ENCODE results near the gene GPATCH2L. TPM values are rescaled to one million over a fixed set of nuclear protein-coding genes. Genes with fewer than 3 reads are reported as not detected.

GPATCH2L gene
- total RNA-seq, 2 experiments from 2014 or later, result 50.1 to 52.1 TPM

DNA sequence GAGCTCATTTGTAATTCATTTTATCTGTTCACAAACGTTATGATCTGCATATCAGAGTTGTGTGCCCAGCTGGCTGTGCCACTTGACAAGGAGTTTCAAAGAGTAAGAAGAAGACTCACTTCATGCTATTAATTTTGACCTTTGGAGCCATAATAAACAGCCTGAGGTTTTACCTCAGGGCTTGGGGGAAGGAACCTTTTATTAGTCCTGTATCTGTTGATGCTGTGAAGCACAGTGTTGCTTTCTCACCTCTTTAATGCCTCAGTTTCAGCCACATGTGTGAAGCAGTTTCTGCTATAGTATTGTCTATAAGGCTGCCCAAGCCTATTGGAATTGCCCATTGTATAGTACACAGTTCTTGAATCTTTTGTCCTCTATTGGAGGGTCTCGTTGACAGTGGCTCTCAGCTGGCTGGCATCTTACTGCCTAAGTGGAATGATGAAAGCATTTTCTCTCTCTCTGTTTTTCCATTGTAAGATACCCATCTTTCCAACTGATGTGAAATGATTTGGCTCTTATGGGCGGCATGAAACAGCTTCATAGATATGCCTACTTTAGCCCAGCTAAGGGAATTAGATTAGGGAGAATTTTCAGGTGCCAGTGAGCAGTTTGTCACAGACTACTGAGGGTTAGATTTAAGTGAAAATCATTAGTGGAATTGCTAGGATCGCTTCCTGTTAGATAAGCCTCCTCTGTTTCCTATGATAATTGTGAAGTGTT lies 34.7 kb downstream of the GPATCH2L start:
- Mint-ChIP-seq H3K4me3 (no peak overlapping the region), H3K4me1 (ENCODE audit: low read depth) (peaks cover 7% of the 10 kb centered on the region), H3K27me3 (no peaks in the 10 kb centered on the region), H3K9me3 (no peaks in the 10 kb centered on the region), H3K36me3 (peaks cover 43% of the 10 kb centered on the region), H3K27ac (no peak overlapping the region)
- ChIA-PET POLR2A (interaction anchor here (0.6 kb wide), 1 partner anchor 25 kb away, joined by 4 read pairs; no protein-coding TSS in a partner anchor), CTCF (interaction anchor here (1.8 kb wide), 1 partner anchor 135 kb away, joined by 5 read pairs; no protein-coding TSS in a partner anchor)
- no peak for DNase-seq
- intact Hi-C loops (cut with micrococcal nuclease), result no loop called here

- intact Hi-C loops (cut with micrococcal nuclease), result no loop called here
- no peak overlapping the region for H3K4me3 Mint-ChIP-seq
- no peaks in the 10 kb centered on the region for H3K9me3 Mint-ChIP-seq
- H3K27me3 Mint-ChIP-seq, result no peaks in the 10 kb centered on the region
- no peak overlapping the region for H3K27ac Mint-ChIP-seq
- POLR2A ChIA-PET, result no interaction called here
- no peak for DNase-seq
- H3K36me3 Mint-ChIP-seq, result peaks cover 48% of the 10 kb centered on the region
- CTCF ChIA-PET, result no interaction called here
- H3K4me1 Mint-ChIP-seq (ENCODE audit: low read depth), result peaks cover 6% of the 10 kb centered on the region
Observed at GRCh38 chr14:76191297-76191696, 39.6 kb downstream of the GPATCH2L start.

GRCh38 chr14:76193696-76194095 lies 42.0 kb downstream of the GPATCH2L start:
- POLR2A ChIA-PET, result no interaction called here
- Mint-ChIP-seq H3K36me3 (peaks cover 52% of the 10 kb centered on the region), H3K4me1 (ENCODE audit: low read depth) (no peaks in the 10 kb centered on the region)

DNA sequence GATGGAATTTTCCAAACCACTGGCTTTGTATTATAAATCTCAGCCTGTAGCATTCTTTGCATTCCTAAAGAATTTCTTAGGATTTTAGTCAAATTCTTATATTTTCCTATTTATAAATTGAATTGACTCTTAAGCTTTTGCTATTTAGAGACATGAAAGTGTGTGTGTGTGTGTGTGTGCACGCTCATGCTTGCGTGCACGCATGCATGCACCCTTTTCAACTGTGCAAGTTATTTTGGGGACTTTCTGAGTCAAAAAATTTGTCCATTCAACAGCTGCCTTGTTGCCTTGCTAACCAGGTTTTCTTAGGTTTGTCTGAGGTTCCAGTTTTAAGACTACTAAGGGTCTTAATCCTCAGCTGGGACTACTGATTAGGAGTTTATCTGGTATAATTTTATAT lies 42.6 kb downstream of the GPATCH2L start:
- H3K9me3 Mint-ChIP-seq, result no peaks in the 10 kb centered on the region
- intact Hi-C loops (cut with micrococcal nuclease), result no loop called here
- no peak overlapping the region for H3K27ac Mint-ChIP-seq
- CTCF ChIA-PET, result interaction anchor here (1.4 kb wide), 1 partner anchor 143 kb away, joined by 4 read pairs; no protein-coding TSS in a partner anchor
- H3K27me3 Mint-ChIP-seq, result no peaks in the 10 kb centered on the region
- H3K4me1 Mint-ChIP-seq (ENCODE audit: low read depth), result no peaks in the 10 kb centered on the region
- no peak overlapping the region for H3K4me3 Mint-ChIP-seq
- POLR2A ChIA-PET, result no interaction called here
- no peak for DNase-seq
- peaks cover 51% of the 10 kb centered on the region for H3K36me3 Mint-ChIP-seq

More at GRCh38 chr14:76193696-76194095, 42.0 kb downstream of the GPATCH2L start:
- CTCF ChIA-PET, result interaction anchor here (1.4 kb wide), 1 partner anchor 143 kb away, joined by 4 read pairs; no protein-coding TSS in a partner anchor
- H3K4me3 Mint-ChIP-seq, result no peak overlapping the region
- intact Hi-C loops (cut with micrococcal nuclease), result no loop called here
- no peak overlapping the region for H3K27ac Mint-ChIP-seq
- H3K9me3 Mint-ChIP-seq, result no peaks in the 10 kb centered on the region
- no peaks in the 10 kb centered on the region for H3K27me3 Mint-ChIP-seq
- no peak for DNase-seq

DNA sequence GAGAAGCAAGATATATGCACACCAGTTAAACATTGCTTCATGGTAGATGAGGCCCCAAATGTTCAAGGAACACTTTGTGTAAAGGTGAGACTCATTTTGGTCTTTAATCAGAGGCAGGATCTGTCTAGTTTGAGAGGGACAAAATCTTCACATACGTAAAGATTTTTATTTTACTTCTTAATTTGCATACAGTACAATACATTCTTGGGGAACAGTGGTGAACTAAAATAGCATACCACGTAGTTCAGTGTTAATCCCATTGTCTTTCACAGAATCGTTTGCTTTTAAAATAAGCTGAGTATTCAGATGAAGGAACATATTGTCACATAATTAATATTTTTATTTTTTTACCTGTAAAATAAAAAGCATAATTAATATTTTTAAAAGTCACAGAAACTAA lies 43.3 kb downstream of the GPATCH2L start:
- Mint-ChIP-seq H3K4me3 (no peak overlapping the region), H3K27ac (no peak overlapping the region)

GRCh38 chr14:76196980-76197695 lies 45.4 kb downstream of the GPATCH2L start:
- no peak for DNase-seq
- intact Hi-C loops (cut with micrococcal nuclease), result no loop called here
- peaks cover 62% of the 10 kb centered on the region for H3K36me3 Mint-ChIP-seq
- H3K27me3 Mint-ChIP-seq, result no peaks in the 10 kb centered on the region
- no peaks in the 10 kb centered on the region for H3K9me3 Mint-ChIP-seq
- CTCF ChIA-PET, result no interaction called here
- POLR2A ChIA-PET, result no interaction called here
- no peaks in the 10 kb centered on the region for H3K4me1 Mint-ChIP-seq (ENCODE audit: low read depth)
- no peak overlapping the region for H3K27ac Mint-ChIP-seq
- H3K4me3 Mint-ChIP-seq, result no peak overlapping the region

More for the DNA sequence above, 43.3 kb downstream of the GPATCH2L start:
- Mint-ChIP-seq H3K9me3 (no peaks in the 10 kb centered on the region), H3K27me3 (no peaks in the 10 kb centered on the region), H3K36me3 (peaks cover 55% of the 10 kb centered on the region), H3K4me1 (ENCODE audit: low read depth) (no peaks in the 10 kb centered on the region)
- ChIA-PET POLR2A (no interaction called here), CTCF (no interaction called here)
- DNase-seq, result no peak
- intact Hi-C loops (cut with micrococcal nuclease), result no loop called here

DNA sequence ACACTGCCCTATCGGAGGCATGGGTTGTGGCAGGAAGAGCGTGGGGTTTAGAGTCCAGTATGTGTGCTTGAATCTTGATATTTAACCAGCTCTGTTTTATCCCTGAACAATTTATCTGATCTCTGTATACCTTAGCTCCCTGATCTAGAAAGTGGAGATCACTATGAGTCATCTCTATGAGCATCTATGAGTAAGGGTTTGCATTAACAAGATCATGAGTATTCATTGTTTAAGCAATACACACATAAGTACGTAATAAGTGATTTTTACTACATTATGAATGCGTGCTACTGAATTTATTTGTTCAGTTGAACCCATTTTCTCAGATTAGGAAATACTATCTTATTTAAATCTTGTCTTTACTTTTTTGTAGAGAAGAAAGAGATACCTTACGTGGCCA lies 49.4 kb downstream of the GPATCH2L start:
- peaks cover 66% of the 10 kb centered on the region for H3K36me3 Mint-ChIP-seq
- DNase-seq, result no peak
- ChIA-PET CTCF (no interaction called here), POLR2A (no interaction called here)
- H3K27me3 Mint-ChIP-seq, result no peaks in the 10 kb centered on the region
- H3K4me3 Mint-ChIP-seq, result no peak overlapping the region
- H3K9me3 Mint-ChIP-seq, result no peaks in the 10 kb centered on the region
- H3K4me1 Mint-ChIP-seq (ENCODE audit: low read depth), result no peaks in the 10 kb centered on the region
- H3K27ac Mint-ChIP-seq, result no peak overlapping the region
- intact Hi-C loops (cut with micrococcal nuclease), result no loop called here

GRCh38 chr14:76203086-76204001 lies 51.6 kb downstream of the GPATCH2L start:
- no peak overlapping the region for H3K27ac Mint-ChIP-seq
- peak; percentile 11 for DNase-seq
- H3K36me3 Mint-ChIP-seq, result peaks cover 54% of the 10 kb centered on the region
- no peaks in the 10 kb centered on the region for H3K9me3 Mint-ChIP-seq
- H3K4me1 Mint-ChIP-seq (ENCODE audit: low read depth), result no peaks in the 10 kb centered on the region
- POLR2A ChIA-PET, result interaction anchor here (0.7 kb wide), 1 partner anchor 25 kb away, joined by 3 read pairs; no protein-coding TSS in a partner anchor
- H3K27me3 Mint-ChIP-seq, result no peaks in the 10 kb centered on the region
- CTCF ChIA-PET, result no interaction called here
- no peak overlapping the region for H3K4me3 Mint-ChIP-seq
- intact Hi-C loops (cut with micrococcal nuclease), result no loop called here

- CTCF ChIA-PET, result interaction anchor here (1.2 kb wide), 1 partner anchor 182 kb away, joined by 3 read pairs; no protein-coding TSS in a partner anchor
- no peaks in the 10 kb centered on the region for H3K27me3 Mint-ChIP-seq
- intact Hi-C loops (cut with micrococcal nuclease), result no loop called here
- no peak overlapping the region for H3K4me3 Mint-ChIP-seq
- H3K27ac Mint-ChIP-seq, result no peak overlapping the region
- no peaks in the 10 kb centered on the region for H3K9me3 Mint-ChIP-seq
- H3K36me3 Mint-ChIP-seq, result peaks cover 45% of the 10 kb centered on the region
- H3K4me1 Mint-ChIP-seq (ENCODE audit: low read depth), result no peaks in the 10 kb centered on the region
- POLR2A ChIA-PET, result no interaction called here
- no peak for DNase-seq
Observed at GRCh38 chr14:76204461-76205230, 52.9 kb downstream of the GPATCH2L start.

GRCh38 chr14:76205708-76206107 lies 54.0 kb downstream of the GPATCH2L start:
- Mint-ChIP-seq H3K9me3 (no peaks in the 10 kb centered on the region), H3K4me1 (ENCODE audit: low read depth) (no peaks in the 10 kb centered on the region), H3K36me3 (peaks cover 36% of the 10 kb centered on the region), H3K4me3 (no peak overlapping the region), H3K27ac (no peak overlapping the region), H3K27me3 (no peaks in the 10 kb centered on the region)
- intact Hi-C loops (cut with micrococcal nuclease), result no loop called here
- DNase-seq, result no peak
- POLR2A ChIA-PET, result no interaction called here
- CTCF ChIA-PET, result interaction anchor here (1.2 kb wide), 1 partner anchor 181 kb away, joined by 3 read pairs; no protein-coding TSS in a partner anchor

- ChIA-PET POLR2A (interaction anchor here (0.7 kb wide), 1 partner anchor 9 kb away, joined by 3 read pairs; no protein-coding TSS in a partner anchor), CTCF (no interaction called here)
- DNase-seq, result no peak
- Mint-ChIP-seq H3K9me3 (peaks cover 6% of the 10 kb centered on the region), H3K27me3 (no peaks in the 10 kb centered on the region), H3K27ac (no peak overlapping the region), H3K4me1 (ENCODE audit: low read depth) (no peaks in the 10 kb centered on the region), H3K4me3 (no peak overlapping the region), H3K36me3 (peaks cover 19% of the 10 kb centered on the region)
- intact Hi-C loops (cut with micrococcal nuclease), result no loop called here
Observed at GRCh38 chr14:76208340-76208739, 56.6 kb downstream of the GPATCH2L start.

Data from activated CD4-positive, alpha-beta memory T cell treated with anti-CD3 and anti-CD28 coated beads for 36 hours (primary cell).